SW480 (cell line): ENCODE results near the gene MACROD2.

ENCODE experiments used
- DNase-seq: peaks from one replicate; pipeline ENCODE4 v3.0.0-alpha.2; 2016; ENCODE audit warnings: low spot score

Gene MACROD2

DNA sequence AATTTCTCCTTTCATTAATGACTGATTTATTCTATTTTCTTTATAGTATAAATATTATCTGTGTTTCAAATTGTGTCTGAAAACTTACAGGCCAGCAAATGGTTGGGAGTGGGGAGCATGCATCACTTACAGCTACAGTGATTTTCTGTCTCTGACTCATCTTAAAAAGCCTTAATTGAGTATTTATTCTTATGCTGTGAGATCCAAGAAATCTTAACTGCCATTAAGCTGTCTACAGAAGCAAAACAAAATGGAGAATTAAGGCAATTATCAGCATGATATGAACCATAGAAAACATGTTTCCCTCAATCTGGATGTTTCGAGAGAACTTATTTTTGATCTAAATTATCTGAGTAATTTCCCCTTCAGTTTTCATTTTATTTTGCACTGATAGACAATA lies 1746.8 kb downstream of the MACROD2 start:
- no peak for DNase-seq

DNA sequence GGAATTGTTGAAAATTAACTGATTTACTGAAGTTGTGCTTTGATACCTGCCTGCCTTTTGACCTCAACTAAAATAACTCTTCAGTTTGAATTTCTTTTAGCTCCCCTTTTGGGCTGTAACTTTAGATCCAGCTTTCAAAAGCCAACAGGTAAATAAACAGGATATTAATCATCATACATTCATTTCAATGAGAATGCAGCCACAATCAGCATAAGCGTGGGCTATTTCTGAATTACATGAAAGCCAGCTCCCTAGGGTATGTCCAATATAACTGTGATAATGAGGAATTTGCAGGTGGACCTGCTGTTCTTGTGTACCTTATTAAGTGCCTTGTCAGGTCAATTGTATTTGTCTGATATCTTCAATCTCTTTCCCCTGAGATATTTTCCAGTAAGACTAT lies 1747.3 kb downstream of the MACROD2 start:
- no peak for DNase-seq

DNA sequence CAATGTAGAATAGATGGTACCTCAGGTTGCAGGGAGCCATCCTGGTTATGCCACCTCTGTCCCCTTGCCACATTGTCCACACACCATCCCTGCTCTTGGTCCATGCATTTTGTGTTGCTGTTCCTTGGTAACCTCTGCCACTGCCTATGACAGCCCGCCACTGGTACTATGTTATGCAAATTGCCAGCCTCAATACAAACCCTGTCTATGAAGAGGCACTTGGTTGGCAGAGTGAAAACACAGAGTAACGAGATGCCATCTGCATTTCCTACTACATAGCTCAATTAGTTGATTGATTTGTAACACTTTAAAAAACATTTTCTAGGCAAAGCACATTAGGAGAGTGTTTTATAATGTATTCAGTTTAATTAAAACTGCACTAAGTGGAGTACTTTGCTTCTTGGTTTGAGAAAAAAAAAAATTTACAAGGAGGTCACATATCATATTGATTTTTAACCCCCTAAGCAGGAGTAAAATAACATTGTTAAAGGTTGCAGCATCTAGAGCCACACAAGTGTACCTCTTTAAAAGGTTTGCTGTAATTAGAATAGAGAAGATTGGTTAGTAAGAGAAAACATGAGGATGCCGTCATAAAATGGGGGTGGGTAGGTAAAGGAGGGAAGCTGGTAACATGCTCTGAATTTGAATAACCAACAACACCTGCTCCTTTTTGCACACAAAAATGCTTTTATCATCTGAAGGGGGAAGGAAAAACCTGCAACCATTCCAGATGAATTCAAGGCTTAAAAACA lies 1760.9 kb downstream of the MACROD2 start:
- DNase-seq = no peak

DNA sequence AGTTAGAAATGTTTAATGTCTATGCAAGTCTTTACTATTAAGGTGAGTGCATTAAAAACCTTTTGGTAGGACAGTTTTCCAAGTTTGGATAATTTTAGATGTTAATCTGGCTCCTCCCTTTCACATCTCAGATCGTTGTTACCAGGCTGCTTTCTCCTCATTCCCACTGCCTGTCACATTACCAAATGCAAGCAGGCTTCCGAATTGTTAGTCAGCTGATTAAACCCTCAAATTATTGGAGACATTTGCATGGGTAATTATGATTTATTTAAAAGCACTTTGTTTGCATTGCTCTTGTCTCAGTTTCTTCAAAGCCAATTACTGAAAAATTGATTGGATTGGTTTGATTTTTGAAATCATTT lies 1761.4 kb downstream of the MACROD2 start:
- no peak for DNase-seq

DNA sequence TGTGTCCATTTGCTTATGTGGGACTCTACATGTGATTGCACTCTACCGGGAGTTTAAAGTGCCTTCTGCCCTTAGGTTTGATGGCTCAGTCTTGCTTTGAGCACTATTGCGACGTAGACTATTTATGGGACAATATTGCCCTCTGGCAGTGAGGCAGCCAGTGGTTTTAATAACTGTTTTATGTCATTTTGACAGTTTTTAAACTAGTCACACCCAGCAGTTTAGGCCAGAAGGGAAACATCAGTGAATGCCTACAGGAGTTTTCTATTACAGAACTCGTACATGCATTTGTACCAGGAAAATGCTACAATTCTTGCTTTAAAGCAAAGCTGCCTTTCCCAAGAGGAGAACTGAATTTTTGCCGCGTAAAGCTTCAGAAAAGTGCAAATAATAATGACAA lies 1764.3 kb downstream of the MACROD2 start:
- DNase-seq = no peak

DNA sequence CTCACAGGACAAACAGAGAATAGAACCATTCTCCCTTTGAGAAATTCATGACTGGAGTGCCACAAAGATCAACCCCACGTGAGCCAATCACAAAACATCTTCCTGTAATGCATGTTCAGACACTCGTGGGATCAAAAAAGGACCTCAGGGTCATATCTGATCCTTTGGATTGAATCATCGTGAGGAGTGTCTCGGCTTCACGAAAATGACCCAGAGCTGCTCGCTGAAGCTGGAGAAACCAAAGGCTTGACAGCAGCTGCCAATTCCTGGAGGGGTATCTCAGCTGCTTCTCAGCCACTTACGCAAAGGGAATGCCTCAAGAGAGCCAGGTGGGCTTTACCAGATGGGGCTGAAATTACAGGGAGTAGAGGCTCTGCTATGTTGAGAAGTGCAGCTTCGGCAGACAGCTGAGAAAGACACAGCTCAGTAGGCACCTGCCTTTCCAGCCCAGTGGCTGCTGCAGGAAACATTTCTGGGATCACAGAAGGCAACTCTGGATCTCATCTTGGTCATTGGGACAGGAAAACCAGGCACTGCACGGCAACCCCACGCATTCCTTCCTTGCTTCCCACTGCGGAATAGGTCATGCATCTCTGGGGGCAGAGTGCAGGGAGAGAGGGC lies 1764.8 kb downstream of the MACROD2 start:
- DNase-seq = no peak

DNA sequence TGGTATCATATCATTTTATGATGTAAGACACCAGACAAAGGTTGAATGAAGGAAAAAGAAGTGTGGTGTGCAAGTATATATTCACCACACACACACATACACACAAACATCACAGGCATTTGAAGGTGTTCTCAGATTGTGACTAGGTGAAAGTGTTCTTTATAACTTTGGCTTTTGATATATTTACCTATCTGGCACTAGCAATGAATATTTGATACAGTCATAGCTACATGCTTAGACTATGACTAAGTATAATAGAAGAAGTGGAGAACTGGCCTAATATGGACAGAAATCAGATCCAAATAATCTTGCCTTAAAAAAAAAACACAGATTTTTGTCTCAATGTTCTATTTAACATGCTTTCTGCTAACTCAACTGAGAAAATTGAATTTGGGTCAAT lies 1768.0 kb downstream of the MACROD2 start:
- DNase-seq = no peak

DNA sequence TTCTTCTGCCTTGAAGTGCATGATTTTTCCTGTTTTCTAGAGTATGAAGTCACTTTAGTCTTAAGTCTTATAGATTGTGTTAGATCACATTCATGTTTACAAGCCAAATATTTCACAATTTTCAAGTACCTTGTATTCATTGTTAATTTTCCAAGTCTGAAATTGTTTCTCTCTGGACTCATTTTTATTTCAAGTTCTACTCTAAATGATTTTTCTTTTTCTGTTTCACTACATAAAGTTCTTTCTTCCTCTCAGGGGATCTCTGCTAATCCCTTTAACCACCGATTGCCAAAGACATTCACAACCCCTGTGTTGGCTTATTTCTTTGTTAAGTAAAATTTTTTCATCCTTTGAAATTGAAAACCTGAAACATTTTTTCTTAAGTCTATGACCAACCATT lies 1772.3 kb downstream of the MACROD2 start:
- DNase-seq = no peak

DNA sequence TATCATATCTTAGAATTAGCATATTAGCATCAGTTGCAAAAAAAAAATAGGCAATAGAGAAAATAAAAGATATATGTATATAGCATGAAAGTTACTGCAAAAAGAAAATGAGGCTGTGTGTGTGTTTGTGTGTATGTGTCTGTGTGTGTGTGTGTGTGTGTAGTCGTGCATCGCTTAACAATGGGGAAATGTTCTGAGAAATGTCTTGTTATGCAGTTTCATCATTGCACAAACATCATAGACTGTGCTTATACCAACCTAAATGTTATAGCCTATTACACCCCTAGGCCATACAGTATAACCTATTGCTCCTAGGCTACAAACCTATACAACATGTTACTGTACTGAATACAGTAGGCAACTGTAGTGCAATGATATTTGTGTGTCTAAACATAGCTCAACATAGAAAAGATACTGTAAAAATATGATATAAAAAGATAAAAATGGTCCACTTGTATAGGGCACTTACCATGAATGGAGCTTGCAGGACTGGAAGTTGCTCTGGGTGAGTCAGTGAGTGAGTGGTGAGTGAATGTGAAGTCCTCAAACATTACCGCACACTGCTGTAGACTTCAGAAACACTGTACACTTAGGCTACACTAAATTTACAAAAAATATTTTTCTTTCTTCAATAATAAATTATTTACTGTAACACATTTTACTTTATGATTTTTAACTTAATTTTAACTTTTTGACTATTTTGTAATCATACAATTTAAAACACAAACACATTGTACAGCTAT lies 1772.9 kb downstream of the MACROD2 start:
- DNase-seq = no peak

DNA sequence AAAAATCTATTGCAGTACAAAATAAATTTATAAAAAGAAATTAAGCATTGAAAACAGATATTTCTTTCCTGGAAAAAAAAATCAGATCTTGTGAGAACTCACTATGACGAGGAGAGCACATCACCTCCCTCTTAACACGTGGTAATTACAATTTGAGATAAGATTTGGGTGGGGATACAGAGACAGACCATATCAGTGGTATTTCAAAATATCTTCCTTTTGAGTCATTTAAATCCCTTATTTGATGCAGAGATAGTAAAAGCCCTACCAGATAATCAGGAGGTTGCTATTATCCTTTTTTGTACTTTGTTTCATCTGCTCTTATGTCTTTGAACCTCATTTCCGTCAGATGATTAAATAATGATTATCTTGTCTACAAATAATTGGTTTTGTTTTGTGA lies 1777.5 kb downstream of the MACROD2 start:
- no peak for DNase-seq

DNA sequence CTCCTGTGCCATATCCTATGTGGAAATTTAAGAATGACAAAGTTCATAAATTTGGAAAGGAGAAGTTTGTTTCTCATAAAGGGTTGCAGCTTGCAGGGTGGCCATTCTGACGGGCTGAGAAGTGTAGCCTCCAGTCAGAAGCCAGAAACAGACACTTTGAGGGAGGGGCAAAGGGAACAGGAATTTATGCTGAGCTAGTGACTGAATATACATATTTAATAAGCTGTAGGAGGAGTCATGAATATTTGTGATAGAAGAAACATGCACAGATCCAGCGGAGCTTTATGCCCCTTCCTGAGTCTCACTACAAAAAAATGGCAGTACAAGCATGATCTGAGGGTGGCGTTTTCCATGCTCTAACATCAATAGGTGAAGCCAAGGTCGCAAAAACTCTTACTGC lies 1779.6 kb downstream of the MACROD2 start:
- DNase-seq = no peak

DNA sequence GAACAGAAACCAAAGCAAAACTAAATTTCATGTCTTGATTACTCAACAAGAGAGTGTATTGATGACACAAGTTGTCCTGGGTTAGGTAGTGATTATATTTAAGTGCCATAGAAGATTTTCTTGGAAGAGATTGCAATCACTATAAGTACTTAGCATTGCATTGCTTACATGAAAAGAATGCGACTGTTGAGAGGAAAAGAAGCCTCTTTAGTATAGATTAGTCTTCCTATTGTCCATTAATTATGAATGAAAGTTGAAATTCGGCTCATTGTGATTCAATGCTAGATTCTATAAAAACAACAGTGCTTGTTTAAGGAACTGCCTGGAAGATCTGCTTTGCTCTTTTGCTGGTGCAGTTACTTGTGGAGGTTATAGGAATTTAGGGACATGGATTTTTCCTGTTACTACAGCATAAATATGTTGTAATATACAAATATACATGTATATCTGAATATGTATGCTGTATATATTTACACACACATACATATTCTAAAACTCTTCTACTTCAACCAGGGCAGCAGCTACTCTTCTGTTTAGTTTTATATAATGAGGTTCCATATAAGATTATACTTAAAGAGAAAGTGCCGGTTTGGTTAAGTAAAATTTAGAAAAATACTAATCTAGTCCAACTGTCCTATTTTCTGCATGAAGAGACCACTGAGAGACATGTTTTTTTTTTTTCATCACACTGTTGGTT lies 1781.6 kb downstream of the MACROD2 start:
- no peak for DNase-seq

DNA sequence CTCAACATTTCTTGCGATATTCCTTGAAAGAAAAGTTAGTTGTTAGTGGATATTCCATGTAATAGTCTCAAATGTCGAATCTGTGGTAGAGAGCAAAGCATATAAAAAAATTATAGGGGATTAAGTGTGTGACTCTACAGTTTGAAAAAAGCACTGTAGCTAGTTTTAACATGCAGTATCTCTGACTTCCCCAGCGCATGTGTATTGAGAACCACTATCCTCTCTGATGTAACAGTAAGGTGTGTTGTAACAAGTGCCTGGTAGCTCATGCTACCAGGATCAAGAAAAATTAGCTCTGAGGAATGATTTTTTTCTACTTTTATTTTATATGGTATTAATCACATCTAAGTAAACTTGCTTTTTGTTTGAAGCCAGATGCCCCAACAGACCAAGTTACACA lies 1788.7 kb downstream of the MACROD2 start:
- DNase-seq = no peak

DNA sequence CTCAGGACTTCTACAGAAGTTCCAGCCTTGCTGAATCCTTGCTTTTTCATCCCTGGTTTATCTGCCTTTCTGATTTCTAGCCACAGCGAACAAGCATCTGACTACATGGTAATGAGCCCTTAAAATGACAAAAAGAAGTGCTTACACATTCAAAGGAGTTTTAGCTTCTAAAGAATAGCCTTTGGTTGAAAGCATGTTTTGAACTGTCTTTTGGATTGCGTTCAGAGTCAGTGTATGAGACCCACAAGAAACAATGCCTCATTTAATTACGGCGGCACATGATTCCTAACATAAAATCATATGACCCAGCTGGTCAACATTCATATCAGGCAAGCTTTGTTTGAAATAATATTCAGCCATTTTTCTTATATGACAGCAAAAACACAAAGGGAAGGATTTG lies 1793.8 kb downstream of the MACROD2 start:
- no peak for DNase-seq

DNA sequence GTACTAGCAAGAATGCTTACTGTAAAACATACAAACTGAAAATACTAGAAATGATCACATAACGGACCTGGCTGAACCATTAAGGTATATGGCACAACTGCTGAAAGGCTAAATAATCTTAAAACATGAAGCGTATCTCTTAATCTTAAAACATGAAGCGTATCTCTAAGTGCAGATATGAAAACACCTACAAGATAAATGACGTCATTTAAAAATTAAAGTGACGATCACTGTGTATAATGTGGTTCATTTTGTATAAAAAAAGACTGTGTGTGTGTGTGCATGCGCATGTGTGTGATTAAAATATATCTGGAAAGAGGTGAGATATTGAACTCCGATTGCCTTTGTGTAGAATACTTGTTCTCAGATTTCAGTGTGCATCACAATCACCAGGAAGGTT lies 1797.5 kb downstream of the MACROD2 start:
- DNase-seq = no peak

DNA sequence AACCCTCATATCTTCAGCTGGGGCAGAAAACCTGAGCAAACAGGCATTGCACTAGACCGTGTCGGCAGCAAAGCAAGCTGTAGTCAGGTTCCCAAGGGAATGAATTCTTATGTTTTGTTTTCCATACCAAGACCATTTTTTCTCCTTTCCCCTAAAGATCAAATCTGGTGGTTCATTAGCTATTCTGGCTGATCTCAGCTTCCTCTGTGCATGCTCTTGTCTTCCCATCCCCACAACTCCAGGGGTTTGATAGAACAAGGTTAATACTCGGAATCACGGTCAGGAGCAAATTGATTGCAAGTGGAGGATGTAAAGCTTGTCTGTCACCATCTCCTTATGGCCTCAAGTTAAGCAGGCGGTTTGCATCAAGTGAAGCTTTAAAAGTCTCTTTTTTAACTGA lies 1799.1 kb downstream of the MACROD2 start:
- no peak for DNase-seq

DNA sequence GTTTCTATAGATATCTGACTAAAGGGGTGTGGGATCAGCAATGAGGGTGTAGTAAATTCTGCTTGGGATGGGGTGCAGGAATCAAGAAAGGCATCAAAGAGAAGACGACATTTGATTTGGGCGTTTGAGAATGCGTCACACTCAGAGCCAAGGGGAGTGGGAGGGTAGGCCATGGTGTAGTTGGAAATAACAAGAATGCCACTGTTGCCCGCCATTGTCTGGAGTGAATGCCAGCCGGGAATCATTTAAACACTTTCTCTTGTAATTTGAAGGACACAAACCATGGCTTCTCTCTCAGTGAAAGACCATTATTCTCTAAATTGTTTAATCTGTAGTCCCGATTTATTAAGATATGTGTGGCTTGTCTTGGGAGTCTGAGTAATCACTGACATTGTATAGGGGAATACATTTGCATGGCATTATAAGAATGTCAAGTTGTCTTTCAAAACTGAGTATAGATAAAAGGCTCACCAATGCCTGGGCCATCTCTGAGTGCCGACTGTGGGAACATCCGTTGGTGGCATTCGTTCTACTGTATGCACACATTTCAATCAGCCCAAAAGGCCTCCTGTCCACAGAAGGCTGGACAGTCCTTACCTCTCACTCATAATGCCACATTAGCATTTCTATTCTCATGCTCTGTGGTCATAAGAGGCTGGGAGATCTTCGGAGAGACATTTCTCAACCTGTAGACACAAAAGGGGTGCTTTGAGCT lies 1800.1 kb downstream of the MACROD2 start:
- DNase-seq = no peak

DNA sequence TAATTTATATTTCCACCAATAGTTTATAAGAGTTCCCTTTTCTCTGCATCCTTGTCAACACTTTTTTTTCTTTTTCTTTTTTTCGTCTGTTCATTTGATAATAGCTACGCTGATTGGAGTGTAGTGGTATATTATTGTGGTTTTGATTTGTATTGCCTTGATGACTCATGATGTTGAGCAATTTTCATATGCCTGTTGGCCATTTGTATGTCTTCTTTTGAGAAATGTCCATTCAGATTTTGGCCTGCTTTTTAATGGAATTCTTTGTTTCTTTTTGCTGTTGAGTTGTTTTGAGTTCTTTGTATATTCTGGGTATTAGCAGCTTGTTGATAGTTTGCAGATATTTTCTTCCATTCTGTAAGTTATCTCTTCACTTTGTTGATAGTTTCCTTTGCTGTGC lies 1804.6 kb downstream of the MACROD2 start:
- DNase-seq = peak; percentile 56

DNA sequence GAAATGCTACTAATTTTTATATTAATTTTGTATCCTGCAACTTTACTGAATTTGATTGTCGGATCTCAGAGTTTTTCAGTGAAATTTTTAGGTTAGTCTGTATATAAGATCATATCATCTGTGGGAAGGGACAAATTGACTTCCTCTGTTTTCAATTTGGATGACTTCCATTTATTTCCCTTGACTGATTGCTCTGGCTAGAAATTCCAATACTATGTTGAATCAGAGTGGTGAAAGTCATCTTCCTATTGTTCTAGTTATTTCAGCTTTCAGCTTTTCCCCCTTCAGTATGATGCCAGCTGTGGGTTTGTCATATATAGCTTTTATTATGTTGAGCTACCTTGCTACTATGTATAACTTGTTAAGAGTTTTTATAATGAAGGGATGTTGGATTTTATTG lies 1806.7 kb downstream of the MACROD2 start:
- no peak for DNase-seq

DNA sequence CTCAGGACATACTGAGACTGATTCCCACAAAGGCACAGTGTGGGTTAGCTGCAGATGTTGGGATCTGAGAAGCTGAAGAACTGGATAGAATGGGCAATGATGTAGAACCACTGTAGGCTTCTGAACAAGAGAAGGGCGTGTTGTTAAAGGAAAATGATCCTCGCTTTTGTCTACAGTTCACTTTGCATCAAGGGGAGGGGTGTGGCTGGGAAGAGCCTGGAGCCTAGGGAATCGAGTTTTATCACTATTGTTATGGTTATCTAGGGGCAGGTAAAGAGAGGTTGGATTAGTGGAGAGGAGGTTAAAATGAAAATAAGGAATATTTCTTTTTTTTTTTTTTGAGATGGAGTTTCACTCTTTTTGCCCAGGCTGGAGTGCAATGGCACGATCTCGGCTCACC lies 1809.8 kb downstream of the MACROD2 start:
- no peak for DNase-seq

DNA sequence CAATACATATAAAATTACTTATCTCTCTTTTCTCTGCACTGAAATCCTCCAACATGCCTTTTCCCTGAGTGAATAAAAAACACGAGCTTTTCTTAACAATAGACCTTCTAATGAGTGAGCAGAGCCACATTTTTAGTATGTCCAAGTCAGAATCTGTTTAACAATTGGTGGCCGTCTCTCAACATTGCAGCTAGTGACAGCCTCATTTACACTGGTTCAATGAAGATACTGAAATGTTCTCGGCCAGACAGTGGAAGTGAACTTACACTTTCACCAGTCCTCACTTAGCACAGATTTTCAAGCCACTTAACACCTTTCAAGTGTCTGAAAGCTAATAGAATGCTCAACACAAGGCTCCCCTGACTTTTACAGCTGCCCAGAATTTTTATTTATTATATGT lies 1810.8 kb downstream of the MACROD2 start:
- DNase-seq = no peak

DNA sequence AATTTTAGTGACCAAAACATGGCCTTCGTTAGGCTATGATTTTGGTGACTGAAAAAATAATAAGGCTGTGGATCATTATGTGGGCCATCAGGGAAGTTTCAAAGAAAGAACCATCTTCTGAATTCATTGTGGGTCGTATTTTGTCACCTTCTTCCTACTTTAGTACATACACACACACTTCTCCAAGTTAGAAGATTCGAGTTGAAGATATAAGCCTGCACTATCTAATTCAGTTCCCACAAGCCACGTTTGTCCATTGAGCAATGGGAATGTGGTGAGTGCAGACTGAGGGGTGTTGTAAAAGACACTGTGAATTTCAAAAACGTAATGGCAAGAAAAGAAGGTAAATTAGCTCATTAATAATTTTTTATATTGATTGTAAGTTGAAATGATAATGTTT lies 1812.0 kb downstream of the MACROD2 start:
- no peak for DNase-seq
